Caco-2 (cell line): ENCODE measurements around the gene PRDM5. TPM values are rescaled to one million over a fixed set of nuclear protein-coding genes. Genes with fewer than 3 reads are reported as not detected.
A peak's percentile ranks its signal among the peaks of the same experiment; 100 is the strongest.

Source experiments
- BruUV-seq: library from RNA; stranded (reverse); fragments of 400-500 nt; replicated peaks from 2 replicates; lab custom pipeline; 2021; lab: Mats Ljungman, UMichigan
- CTCF ChIA-PET: fragments of 300-600 bp; sonication (Branson Sonifier 250); formaldehyde crosslinking; loops from one replicate; lab custom pipeline; 2022; ENCODE audit warnings: antibody characterized with exemption; lab: Charles Lee
- POLR2A ChIA-PET: fragments of 300-600 bp; sonication (Branson Sonifier 250); formaldehyde crosslinking; loops from one replicate; lab custom pipeline; 2022; ENCODE audit warnings: antibody characterized with exemption; lab: Charles Lee
- DNase-seq, 2 experiments: peaks; one replicate each; pipeline versions ENCODE4 v3.0.0 to v3.0.0-alpha.2; 2020 to 2022
- H3K27me3 ChIP-seq: replicated peaks from 2 replicates; pipeline ENCODE4 v1.6.0; 2011; ENCODE audit warnings: low read length; ENCODE audit not compliant: control insufficient read depth, insufficient read depth
- H3K36me3 ChIP-seq: 2 replicates; pipeline ENCODE4 v1.5.1; 2011; ENCODE audit warnings: low read length; ENCODE audit not compliant: control insufficient read depth, insufficient read depth
- H3K4me1 ChIP-seq: fragments of 250-450 bp; sonication (Bioruptor Pico); 2 replicates; pipeline ENCODE4 v1.5.1; 2020; ENCODE audit warnings: mild to moderate bottlenecking
- H3K4me3 ChIP-seq: 2 replicates; pipeline ENCODE4 v1.5.1; 2011; ENCODE audit warnings: low read depth, mild to moderate bottlenecking, control low read depth, low read length
- H3K9me3 ChIP-seq: fragments of 250-450 bp; sonication (Bioruptor Pico); 2 replicates; pipeline ENCODE4 v1.5.1; 2020; ENCODE audit warnings: mild to moderate bottlenecking, moderate library complexity
- H3K27ac Mint-ChIP-seq: one replicate; pipeline ENCODE4 v1.8.0; 2022; ENCODE audit warnings: mixed read lengths; ENCODE audit not compliant: unreplicated experiment
- H3K27me3 Mint-ChIP-seq: one replicate; pipeline ENCODE4 v1.8.0; 2022; ENCODE audit warnings: mixed read lengths; ENCODE audit not compliant: insufficient read depth, unreplicated experiment
- H3K36me3 Mint-ChIP-seq: one replicate; pipeline ENCODE4 v1.8.0; 2022; ENCODE audit warnings: mild to moderate bottlenecking, mixed read lengths; ENCODE audit not compliant: insufficient read depth, unreplicated experiment
- H3K4me1 Mint-ChIP-seq: one replicate; pipeline ENCODE4 v1.8.0; 2022; ENCODE audit warnings: low read depth, mixed read lengths; ENCODE audit not compliant: unreplicated experiment
- H3K4me3 Mint-ChIP-seq: one replicate; pipeline ENCODE4 v1.8.0; 2022; ENCODE audit warnings: mild to moderate bottlenecking, moderate library complexity, mixed read lengths; ENCODE audit not compliant: unreplicated experiment
- H3K9me3 Mint-ChIP-seq: one replicate; pipeline ENCODE4 v1.8.0; 2022; ENCODE audit warnings: mixed read lengths; ENCODE audit not compliant: unreplicated experiment
- intact Hi-C: fragments of 100-400 bp; cut with micrococcal nuclease; formaldehyde crosslinking; loops from one replicate; pipeline ENCODE4 v1.10.0; 2022; ENCODE audit not compliant: unreplicated experiment
- total RNA-seq: library from RNA; stranded (reverse); gene quantifications from 2 replicates; pipeline ENCODE4 v1.2.3, GENCODE V29; 2022
- TF ChIP-seq, protein P1 (sequence below), 2 experiments: fragments of 200-600 bp in 1 of 2; IDR thresholded peaks; 1 replicate in 1 of 2; 2 replicates in 1 of 2; pipeline versions ENCODE4 v1.5.1 to v1.8.0; 2011 to 2022; ENCODE audit warnings: antibody characterized with exemption in 1 of 2, control low read depth in 1 of 2, inconsistent platforms in 1 of 2, low read depth in 1 of 2, low read length in 1 of 2, mild to moderate bottlenecking in 1 of 2, moderate library complexity in 1 of 2; ENCODE audit not compliant: insufficient read depth in 1 of 2, severe bottlenecking in 1 of 2, unreplicated experiment in 1 of 2

Gene PRDM5
- total RNA-seq, 1 experiment from 2014 or later: 14.3 TPM

DNA sequence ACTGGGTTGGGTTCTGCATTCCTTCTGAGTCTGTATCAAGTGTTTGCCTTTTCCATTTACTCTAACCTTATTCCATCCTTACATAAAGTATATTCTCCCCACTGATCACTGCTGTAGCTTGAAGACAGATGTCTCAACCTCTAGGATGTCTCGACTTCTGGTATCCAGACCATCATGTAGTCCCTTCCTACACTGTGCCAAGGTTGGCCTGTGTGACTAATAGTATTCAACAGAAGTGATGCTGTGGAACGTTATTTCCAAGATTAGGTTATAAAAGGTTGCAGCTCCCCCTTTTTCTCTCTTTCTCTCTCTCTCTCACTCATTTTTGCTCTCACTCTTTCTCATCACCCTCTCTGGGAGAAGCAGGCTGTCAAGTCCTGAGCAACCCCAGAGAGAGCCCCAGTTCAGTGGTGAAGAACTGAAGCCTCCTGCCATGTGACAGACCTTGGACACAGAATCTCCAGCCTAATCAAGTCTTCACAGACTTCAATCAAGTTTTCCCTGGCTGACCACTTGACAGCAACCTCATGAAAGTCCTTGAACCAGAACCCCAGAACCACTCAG, 75.4 kb downstream of the PRDM5 start:
- Mint-ChIP-seq H3K27me3 (no peaks in the 10 kb centered on the region), H3K27ac (no peak overlapping the region), H3K9me3 (no peaks in the 10 kb centered on the region), H3K36me3 (no peaks in the 10 kb centered on the region), H3K4me1 (no peaks in the 10 kb centered on the region), H3K4me3 (no peak overlapping the region)
- no peaks in the 10 kb centered on the region for H3K9me3 ChIP-seq
- DNase-seq: no peak
- BruUV-seq: no TSS peak
- no peak overlapping the region for H3K4me3 ChIP-seq
- ChIA-PET POLR2A (no interaction called here), CTCF (no interaction called here)
- H3K27me3 ChIP-seq: no peaks in the 10 kb centered on the region
- H3K4me1 ChIP-seq: no peaks in the 10 kb centered on the region
- intact Hi-C loops: no loop called here
- H3K36me3 ChIP-seq: no peaks in the 10 kb centered on the region
- TF ChIP-seq, protein P1, sequence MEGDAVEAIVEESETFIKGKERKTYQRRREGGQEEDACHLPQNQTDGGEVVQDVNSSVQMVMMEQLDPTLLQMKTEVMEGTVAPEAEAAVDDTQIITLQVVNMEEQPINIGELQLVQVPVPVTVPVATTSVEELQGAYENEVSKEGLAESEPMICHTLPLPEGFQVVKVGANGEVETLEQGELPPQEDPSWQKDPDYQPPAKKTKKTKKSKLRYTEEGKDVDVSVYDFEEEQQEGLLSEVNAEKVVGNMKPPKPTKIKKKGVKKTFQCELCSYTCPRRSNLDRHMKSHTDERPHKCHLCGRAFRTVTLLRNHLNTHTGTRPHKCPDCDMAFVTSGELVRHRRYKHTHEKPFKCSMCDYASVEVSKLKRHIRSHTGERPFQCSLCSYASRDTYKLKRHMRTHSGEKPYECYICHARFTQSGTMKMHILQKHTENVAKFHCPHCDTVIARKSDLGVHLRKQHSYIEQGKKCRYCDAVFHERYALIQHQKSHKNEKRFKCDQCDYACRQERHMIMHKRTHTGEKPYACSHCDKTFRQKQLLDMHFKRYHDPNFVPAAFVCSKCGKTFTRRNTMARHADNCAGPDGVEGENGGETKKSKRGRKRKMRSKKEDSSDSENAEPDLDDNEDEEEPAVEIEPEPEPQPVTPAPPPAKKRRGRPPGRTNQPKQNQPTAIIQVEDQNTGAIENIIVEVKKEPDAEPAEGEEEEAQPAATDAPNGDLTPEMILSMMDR (IDR thresholded peaks at IDR 0.05; ENCODE audit: insufficient read depth in 1 of 2, low read depth in 1 of 2, low read length in 1 of 2, severe bottlenecking in 1 of 2, unreplicated experiment in 1 of 2): no peak

DNA sequence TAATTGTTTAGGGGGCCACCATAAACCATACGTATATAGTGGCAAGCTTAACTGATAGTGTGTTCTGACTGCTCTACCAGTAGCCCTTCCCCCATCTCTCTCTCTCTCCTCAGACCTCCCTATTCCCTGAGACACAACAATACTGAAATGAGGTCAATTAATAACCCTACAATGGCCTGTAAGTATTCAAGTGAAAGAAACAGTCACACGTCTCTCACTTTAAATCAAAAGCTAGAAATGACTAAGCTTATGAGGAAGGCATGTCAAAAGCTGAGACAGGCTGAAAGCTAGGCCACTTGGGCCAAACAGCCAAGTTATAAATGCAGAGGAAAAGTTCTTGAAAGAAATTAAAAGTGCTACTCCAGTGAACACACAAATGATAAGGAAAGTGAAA, 78.0 kb downstream of the PRDM5 start:
- TF ChIP-seq, protein P1 (IDR thresholded peaks at IDR 0.05; ENCODE audit: insufficient read depth in 1 of 2, low read depth in 1 of 2, low read length in 1 of 2, severe bottlenecking in 1 of 2, unreplicated experiment in 1 of 2): no peak
- H3K36me3 Mint-ChIP-seq: no peaks in the 10 kb centered on the region
- no peak overlapping the region for H3K4me3 ChIP-seq
- no TSS peak for BruUV-seq
- H3K9me3 Mint-ChIP-seq: no peaks in the 10 kb centered on the region
- no peaks in the 10 kb centered on the region for H3K27me3 ChIP-seq
- H3K4me3 Mint-ChIP-seq: no peak overlapping the region
- H3K9me3 ChIP-seq: no peaks in the 10 kb centered on the region
- intact Hi-C loops: loop anchor here (2.0 kb wide), 1 partner anchor 254 kb away; no protein-coding TSS in a partner anchor
- no peaks in the 10 kb centered on the region for H3K4me1 ChIP-seq
- POLR2A ChIA-PET: no interaction called here
- no peaks in the 10 kb centered on the region for H3K4me1 Mint-ChIP-seq
- H3K27me3 Mint-ChIP-seq: no peaks in the 10 kb centered on the region
- H3K27ac Mint-ChIP-seq: no peak overlapping the region
- DNase-seq: no peak
- CTCF ChIA-PET: interaction anchor here (1.3 kb wide), 2 partner anchors 76 to 133 kb away, joined by 6 to 12 read pairs; no protein-coding TSS in a partner anchor
- H3K36me3 ChIP-seq: no peaks in the 10 kb centered on the region

DNA sequence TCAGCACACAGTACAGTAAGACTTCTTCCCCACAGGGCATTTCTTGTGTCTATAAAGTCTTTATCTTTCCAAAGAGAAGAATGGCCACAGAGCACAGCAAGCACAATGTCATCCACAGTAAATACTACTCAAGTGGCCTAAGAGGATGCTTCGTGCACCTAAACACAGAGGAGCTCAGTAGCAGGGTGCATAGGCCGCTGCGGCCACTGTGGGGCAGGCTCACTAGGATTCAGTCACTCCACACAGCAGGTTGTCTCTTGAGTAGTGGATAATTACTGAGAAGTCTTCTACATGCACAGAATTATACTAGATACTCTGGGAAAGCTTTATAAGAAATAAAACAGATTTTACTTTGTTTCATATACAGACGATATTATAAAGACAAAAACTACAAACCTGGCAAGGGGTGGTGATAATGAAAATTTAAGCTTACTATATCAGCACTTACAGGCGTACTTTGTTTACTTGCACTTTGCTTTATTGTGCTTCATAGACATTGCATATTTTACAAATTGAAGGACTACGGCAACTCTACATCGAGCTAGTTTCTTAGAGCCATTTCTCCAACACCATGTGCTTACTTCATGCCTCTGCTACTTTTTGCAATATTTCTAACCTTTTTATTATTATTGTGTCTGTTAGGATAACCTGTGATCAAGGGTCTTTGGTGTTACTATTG, 78.5 kb downstream of the PRDM5 start:
- peak; percentile 38 to 42 for DNase-seq
- Mint-ChIP-seq H3K4me1 (no peaks in the 10 kb centered on the region), H3K36me3 (no peaks in the 10 kb centered on the region), H3K4me3 (no peak overlapping the region), H3K27me3 (no peaks in the 10 kb centered on the region), H3K9me3 (no peaks in the 10 kb centered on the region), H3K27ac (no peak overlapping the region)
- H3K9me3 ChIP-seq: no peaks in the 10 kb centered on the region
- H3K4me3 ChIP-seq: no peak overlapping the region
- TF ChIP-seq, protein P1 (IDR thresholded peaks at IDR 0.05; ENCODE audit: insufficient read depth in 1 of 2, low read depth in 1 of 2, low read length in 1 of 2, severe bottlenecking in 1 of 2, unreplicated experiment in 1 of 2): peak; percentile 38 to 65
- POLR2A ChIA-PET: no interaction called here
- no peaks in the 10 kb centered on the region for H3K36me3 ChIP-seq
- no peaks in the 10 kb centered on the region for H3K27me3 ChIP-seq
- BruUV-seq: no TSS peak
- intact Hi-C loops: loop anchor here (2.0 kb wide), 1 partner anchor 255 kb away; no protein-coding TSS in a partner anchor
- no peaks in the 10 kb centered on the region for H3K4me1 ChIP-seq
- CTCF ChIA-PET: interaction anchor here (0.6 to 1.3 kb wide), 4 partner anchors 26 to 134 kb away, joined by 3 to 12 read pairs (median 5); no protein-coding TSS in a partner anchor
